Stimulated activated CD4-positive, alpha-beta T cell treated with anti-CD3 and anti-CD28 coated beads, Interleukin-4, amount 100 ng/mL, for 4 hours (primary cell): ENCODE data around the gene TECR.
"Not testable (repeated sequence)": the region's sequence is repeated elsewhere in the genome, so short reads cannot be mapped to it uniquely, and the experiment has no call there.

ENCODE experiments used
- DNase-seq, 2 experiments: peaks; one replicate each; pipeline ENCODE4 v3.0.0-alpha.2; 2020

Gene TECR

DNA sequence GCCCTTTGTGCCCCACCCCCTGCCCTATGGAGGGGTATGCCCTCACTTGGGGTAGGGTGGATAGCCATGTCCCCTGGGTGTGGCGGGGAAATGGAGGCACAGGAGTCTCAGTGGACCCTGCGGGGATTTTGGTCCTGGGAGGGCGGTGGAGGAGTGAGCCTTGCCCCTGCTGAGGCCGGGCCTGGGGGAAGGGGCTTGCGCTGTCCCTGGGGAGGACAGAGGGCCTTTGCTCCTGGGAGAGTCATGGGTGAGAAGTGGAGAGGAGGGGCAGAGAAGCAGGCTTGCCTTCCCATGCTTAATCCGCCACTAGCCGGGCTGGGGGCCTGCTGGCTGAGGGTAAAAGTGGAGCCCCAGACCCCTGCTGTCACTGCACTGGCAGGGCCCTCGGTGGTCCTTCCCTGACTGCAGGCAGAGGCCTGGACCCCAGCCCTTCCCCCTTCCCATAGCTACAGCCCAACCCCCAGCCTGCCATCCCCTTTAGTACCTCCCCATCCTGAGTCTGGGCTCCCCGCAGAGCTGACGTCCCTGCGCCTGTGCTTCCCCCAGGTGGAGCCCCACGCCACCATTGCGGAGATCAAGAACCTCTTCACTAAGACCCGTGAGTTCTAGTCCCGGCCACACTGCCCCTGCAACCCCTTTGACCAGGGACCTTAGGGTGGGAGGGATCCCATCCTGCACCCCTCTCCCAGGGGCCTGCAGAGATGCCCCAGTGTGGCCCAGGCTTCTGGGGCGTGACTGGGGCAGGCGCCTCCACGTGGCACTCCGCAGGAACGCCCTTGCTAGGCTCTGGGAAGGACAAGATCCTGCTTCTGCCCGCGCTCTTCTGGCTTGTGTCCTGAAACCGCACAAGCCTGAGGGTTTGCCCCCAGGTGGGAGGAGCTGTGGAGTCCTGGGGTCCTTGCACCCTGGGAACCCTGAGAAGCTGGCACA lies 33.5 kb downstream of the TECR start:
- no peak for DNase-seq

- DNase-seq = no peak
These were observed 34.2 kb downstream of the TECR start for GRCh38 chr19:14563590-14563926.

GRCh38 chr19:14563989-14564651 lies 34.7 kb downstream of the TECR start:
- peak; percentile 26 to 51 for DNase-seq

DNA sequence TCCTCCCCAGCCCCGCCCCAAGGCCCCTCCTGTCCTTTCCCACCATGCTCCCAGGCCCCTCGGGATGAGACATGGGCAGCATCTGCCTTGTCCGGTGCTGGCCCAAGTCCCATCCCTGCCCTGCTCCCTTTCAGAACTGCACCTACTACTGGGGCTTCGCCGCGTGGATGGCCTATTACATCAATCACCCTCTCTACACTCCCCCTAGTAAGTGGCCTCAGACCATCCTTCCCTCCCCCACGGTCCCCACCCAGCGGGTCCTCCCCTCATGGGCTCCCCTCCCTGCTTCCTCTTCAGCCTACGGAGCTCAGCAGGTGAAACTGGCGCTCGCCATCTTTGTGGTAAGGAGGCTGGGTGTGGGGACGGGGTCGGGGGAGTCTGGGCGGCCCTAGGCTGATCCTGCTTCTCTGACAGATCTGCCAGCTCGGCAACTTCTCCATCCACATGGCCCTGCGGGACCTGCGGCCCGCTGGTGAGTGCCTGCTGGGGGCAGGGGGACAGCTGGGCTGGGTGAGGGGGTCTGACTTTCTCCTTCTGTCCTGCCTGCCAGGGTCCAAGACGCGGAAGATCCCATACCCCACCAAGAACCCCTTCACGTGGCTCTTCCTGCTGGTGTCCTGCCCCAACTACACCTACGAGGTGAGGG lies 35.4 kb downstream of the TECR start:
- not testable (repeated sequence) for DNase-seq

DNA sequence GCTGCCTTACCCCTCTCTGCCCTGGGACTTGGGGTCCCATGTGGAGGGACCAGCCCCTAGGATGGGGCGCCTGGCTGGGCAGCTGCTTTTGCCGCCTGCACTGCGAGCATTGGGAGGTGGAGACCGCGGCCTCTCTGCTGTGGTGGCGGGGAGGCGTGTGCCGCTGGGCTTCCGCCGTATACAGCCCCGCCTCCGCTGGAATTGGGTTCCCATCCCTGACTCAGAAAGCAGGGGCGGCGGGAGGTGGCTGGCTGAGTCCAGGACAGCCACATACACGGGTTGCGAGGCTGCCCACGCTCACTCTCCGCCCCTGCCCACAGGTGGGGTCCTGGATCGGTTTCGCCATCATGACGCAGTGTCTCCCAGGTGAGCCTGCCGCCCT lies 35.9 kb downstream of the TECR start:
- no peak for DNase-seq

DNA sequence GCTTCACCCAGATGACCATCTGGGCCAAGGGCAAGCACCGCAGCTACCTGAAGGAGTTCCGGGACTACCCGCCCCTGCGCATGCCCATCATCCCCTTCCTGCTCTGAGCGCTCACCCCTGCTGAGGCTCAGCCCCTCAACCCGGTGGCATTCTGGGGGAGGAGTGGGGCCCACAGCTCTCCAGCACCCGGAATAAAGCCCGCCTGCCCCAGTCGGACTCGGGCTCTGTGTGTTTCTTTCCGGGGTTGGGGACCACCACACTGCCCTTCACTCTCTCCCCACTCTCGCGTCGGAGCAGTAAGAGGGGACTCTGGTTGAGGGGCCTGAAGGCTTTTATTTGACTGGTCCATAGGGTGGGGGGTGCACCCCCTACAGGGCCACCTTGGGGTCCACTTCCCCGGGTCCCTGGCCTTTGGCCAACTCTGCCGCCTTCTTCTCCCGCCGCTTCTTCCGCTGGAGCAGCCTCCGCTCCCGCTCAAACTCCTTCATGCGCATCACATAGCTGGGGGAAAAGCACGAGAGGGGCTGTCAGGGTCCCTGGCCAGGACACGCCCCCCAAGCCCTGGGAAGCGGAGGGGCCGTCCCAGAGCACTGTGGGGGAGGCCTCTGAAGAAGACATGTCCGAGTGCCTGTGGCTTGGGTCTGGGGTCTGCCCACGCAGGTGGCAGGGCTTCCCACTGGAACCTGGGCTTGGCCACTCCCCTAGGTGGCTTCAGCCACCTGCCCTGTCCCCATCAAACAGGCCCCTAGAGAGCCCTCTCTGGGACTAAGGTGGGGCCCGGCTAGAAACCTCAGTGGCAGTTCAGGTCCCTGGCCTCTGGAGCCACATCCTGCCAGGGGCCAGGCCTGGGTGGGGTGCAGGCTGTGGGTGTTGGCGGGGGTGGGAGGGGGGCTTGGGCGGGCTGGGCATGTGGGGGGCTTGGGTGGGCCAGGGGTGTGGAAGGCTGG lies 36.6 kb downstream of the TECR start:
- DNase-seq = no peak

- DNase-seq = no peak
These were observed 37.3 kb downstream of the TECR start for GRCh38 chr19:14566712-14567077.

DNA sequence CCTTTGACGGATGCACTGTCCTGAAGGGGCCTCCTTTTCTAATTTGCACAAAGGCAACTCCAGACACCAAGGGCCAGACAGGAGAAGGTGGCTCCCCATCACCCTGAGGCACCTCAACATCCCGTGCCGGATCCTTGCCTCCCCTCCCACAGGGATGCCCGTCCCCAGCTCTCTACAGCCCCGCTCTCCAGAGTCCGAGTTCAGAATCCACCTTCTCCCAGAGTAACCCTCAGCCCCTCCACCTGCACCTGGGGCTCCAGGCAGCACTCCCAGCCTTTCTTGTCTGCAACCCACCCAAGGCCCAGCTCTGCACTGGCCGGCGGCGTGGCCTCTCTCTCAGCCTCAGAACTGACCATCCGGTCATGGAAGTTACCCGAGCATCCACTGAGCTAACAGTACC lies 37.7 kb downstream of the TECR start:
- no peak for DNase-seq

DNA sequence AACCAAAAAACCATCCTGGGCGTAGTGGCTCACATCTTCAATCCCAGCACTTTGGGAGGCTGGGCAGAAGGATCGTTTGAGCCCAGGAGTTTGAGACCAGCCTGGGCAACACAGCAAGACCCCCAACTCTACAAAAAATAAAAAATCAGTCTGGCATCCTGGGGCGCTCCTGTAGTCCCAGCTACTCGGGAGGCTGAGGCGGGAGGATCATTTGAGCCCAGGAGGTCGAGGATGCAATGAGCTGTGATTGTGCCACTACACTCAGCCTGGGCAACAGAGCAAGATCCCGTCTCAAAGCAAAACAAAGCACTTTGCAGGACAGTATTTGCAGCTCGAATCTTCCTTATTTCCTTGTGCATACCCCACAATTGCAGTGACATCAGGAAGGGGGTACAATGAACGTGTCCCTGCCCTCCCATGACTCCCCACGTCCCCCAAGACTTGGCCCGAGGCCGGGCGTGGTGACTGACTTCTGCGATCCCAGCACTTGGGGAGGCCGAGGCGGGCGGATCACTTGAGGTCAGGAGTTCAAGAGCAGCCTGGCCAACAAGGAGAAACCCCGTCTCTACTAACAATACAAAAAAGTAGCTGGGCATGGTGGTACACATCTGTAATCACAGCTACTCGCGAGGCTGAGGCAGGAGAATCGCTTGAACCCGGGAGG lies 41.6 kb downstream of the TECR start:
- DNase-seq = no peak

GRCh38 chr19:14571695-14572490 lies 42.5 kb downstream of the TECR start, which contains the start of gene NDUFB7:
Gene NDUFB7 (minus strand): TSS chr19:14572066. CDS start chr19:14572000, 66 bp downstream.
- DNase-seq = peak; percentile 80 to 91

DNA sequence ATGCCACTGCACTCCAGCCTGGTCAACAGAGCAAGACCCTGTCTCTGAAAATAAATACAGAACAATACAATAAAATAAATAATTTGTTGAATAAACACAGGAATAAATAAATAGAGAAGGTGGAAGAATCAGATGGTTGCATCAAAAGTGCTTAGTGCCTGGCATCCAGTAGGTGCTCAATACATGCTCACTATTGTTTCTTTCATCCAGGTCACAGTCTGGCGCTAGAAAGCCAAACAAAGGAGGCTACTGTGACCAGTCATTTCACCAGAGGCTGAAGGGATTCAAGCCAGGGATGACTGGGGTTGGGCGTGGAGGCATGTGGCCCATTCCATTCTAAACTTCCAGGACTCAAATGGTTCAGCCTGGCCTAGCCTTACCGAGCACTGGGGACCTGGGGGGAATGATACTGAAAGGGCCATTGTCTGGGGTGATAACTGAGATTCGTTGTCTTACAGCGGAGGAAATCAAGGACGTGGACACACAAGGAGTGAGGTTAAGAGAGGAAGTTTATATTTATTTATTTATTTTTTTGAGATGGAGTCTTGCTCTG lies 46.1 kb downstream of the TECR start:
- no peak for DNase-seq

DNA sequence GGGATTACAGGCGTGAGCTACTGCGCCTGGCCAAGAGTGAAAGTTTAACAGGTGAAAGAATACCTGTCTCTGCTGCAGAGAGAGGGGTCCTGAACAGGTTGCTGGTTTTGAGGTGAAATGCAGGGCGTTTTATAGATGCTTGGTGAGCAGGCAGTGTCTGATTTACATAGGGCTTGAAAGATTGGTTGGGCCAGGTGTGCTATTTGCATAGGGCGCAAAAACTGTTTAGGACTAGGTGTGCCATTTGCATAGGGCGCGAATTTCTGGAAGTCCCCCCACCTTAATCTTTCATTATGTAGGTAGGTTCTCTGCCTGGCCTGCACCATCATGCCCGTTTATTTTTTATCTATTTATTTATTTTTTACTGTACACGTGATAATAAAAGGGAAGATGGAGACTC lies 47.0 kb downstream of the TECR start:
- no peak for DNase-seq

DNA sequence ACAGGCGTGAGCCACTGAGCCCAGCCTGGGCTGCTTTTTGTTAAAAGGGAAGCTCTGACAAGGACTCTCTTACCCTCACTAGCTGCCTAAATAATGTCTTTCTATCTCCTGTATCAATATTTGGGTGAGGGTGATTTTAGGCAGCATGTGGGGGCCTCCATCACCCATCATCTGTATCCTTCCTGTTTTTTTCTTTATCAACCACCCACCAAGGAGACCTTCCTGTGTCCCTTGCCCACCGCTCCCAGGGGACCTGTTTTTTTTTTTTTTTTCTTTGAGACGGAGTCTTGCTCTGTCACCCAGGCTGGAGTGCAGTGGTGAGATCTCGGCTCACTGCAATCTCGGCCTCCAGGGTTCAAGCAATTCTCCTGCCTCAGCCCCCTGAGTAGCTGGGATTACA lies 47.9 kb downstream of the TECR start:
- DNase-seq = no peak

DNA sequence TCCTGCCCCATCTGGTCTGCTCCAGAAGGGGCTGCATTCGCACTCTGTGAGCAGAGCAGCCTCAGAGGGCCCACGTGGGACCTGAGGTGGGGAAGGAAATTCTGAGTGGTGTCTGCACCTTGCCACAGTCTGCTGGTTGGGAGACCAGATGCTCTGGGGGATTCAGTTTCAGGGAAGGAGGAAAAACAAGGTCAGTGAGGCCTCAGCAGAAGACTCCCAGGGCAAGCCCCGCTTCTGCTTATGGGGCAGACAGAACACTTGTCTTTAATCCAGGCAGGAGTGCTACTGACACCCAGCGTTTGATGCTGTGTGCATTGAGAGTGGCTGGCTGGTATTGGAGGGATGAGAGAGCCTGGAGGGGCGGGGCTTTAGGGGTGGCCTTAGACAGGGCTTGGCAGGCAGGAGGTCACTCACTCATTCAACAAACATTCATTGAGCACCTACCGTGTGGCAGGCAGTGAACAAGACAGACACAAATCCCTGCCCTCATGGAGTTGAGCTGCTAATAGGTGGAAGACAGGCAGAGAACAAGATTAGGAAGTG lies 48.6 kb downstream of the TECR start:
- no peak for DNase-seq

DNA sequence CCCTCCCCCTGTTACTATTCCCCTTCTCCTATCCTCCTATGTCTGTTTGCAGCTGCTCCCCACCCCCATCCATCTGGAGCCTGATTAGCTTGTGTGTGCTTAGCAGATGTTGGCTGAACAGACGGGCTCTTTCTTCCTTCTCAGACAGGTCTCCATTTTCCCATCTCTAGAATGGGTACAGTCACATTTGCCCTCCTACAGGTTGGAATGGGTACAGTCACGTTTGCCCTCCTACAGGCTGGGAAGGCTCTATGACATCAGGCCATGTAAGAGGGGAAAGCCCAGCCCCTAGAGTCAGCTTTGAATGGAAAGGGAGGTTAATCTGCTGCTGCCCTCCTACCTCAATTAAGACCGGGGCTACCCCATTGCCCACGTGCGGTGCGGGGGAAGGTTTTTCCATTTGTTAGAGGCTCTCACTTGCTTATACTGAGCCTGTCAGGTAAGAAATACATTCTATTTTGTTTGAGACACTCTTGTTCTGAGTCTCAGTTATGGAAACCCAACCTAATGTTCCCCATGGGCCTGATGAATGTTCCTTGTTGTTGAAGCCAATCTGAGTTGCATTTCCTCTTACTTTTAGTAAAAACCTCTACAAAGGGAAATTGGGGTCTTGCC lies 51.3 kb downstream of the TECR start:
- DNase-seq = peak; percentile 54 to 58

DNA sequence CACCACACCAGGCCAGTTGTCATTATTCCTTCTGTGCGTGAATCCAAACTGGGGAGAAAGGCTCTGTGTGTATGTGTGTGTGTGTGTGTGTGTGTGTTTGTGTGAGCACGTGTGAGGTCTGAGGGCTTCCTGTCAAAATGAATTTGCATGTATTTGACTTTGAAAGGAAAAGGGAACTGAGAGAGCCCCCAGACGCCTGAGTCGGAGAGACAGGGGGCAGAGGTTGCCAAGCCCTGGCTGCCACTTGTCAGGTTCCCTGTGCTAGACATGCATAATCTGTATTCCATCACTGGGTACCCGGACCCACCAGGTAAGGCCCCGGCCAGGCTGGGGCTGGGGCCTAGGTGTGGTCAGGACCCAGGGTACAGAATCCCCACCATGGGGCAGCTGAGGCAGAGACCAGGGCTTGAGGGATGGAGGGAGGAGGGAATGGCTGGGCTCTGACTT lies 53.5 kb downstream of the TECR start, which contains the start of gene CLEC17A:
CLEC17A (plus strand) TSS at position 191 of the 447 bp plus-strand sequence; CDS start at position 268, 77 bp downstream.
- DNase-seq = no peak

GRCh38 chr19:14584372-14584771 lies 55.0 kb downstream of the TECR start:
- DNase-seq = not testable (repeated sequence)

- DNase-seq = peak in 1 of 2 experiments; percentile 48
These were observed 55.8 kb downstream of the TECR start for GRCh38 chr19:14585187-14585586.

- peak in 1 of 2 experiments; percentile 27 for DNase-seq
These were observed 60.0 kb downstream of the TECR start for GRCh38 chr19:14589433-14589832.

DNA sequence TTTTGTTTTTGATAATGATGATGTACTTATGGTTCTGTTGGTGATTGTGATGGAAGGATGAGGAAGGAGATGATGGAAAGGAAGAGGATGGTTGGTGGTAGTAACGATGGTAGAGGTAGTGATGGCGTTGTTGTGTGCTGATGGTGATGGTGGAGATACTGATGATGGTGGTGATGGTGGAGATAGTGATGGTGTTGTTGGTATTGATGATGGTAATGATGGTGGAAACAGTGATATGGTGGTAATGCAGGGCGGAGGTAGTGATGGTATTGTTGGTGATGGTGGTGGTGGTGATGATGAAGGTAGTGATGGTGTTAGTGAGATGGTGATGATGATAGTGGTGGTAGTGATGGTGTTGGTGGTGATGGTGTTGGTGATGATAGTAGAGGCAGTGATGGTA lies 66.2 kb downstream of the TECR start:
- DNase-seq = no peak
